Parathyroid adenoma (tissue), 2 donors: ENCODE results near the gene ADARB2.
A peak's percentile ranks its signal among the peaks of the same experiment; 100 is the strongest.
"Not testable (repeated sequence)": the region's sequence is repeated elsewhere in the genome, so short reads cannot be mapped to it uniquely, and the experiment has no call there.

Experiments used
- H2AFZ ChIP-seq: fragments of 300-600 bp; sonication (generic); one replicate; pipeline ENCODE4 v1.7.0; 2017; ENCODE audit warnings: antibody characterized with exemption, mild to moderate bottlenecking
- H3K27ac ChIP-seq: fragments of 300-600 bp; sonication (generic); one replicate; pipeline ENCODE4 v1.7.0; 2017
- H3K27me3 ChIP-seq: fragments of 300-600 bp; sonication (generic); one replicate; pipeline ENCODE4 v1.7.0; 2017; ENCODE audit warnings: low read length; ENCODE audit not compliant: control insufficient read depth, insufficient read depth
- H3K36me3 ChIP-seq: fragments of 300-600 bp; sonication (generic); one replicate; pipeline ENCODE4 v1.7.0; 2017; ENCODE audit warnings: low read length; ENCODE audit not compliant: control insufficient read depth, insufficient read depth
- H3K4me1 ChIP-seq: fragments of 300-600 bp; sonication (generic); one replicate; pipeline ENCODE4 v1.7.0; 2017; ENCODE audit warnings: control low read depth
- H3K4me2 ChIP-seq: fragments of 300-600 bp; sonication (generic); one replicate; pipeline ENCODE4 v1.7.0; 2017; ENCODE audit warnings: low read length
- H3K4me3 ChIP-seq: fragments of 300-600 bp; sonication (generic); one replicate; pipeline ENCODE4 v1.7.0; 2017; ENCODE audit warnings: low read depth, low read length
- H3K79me2 ChIP-seq: fragments of 300-600 bp; sonication (generic); one replicate; pipeline ENCODE4 v1.7.0; 2017; ENCODE audit warnings: control low read depth
- H3K9ac ChIP-seq: fragments of 300-600 bp; sonication (generic); one replicate; pipeline ENCODE4 v1.7.0; 2017; ENCODE audit warnings: mild to moderate bottlenecking
- H3K9me3 ChIP-seq: fragments of 300-600 bp; sonication (generic); one replicate; pipeline ENCODE4 v1.7.0; 2017; ENCODE audit warnings: low read length; ENCODE audit not compliant: control insufficient read depth
- TF ChIP-seq, protein P1 (sequence below): fragments of 300-600 bp; sonication (generic); IDR thresholded peaks from one replicate; pipeline ENCODE4 v1.7.0; 2017; ENCODE audit warnings: antibody characterized with exemption, mild to moderate bottlenecking
- donor health status: primary hyperparathyroidism.

ADARB2 gene

DNA sequence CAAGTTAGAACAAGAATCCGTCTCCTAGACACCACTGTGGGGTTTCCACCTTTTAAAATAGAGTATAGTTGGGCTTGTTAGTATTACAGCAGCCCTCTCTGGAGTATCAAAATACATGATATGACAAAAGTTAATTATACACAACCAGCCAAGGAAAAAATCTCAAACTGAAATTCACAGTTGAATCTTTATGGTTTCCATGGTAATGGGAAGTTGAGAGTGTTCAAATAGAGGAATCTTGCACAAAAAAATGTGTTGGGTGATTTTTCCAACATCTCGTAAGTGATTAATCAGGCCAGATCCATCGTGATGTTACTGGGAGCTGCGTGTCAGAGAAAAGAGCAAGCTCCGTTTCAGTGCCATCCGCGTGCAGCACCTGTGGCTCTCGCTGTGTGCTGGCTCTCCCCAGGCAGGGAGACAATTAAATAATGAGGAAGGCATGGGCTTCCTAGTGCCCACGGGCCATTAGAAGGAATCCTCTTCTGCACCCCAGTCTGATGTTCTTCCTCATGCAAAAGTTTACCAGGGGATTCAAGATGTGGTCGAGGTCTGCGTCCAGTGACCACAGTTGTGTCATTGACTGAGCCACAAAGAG lies 41.1 kb upstream of the ADARB2 start:
- TF ChIP-seq, protein P1, sequence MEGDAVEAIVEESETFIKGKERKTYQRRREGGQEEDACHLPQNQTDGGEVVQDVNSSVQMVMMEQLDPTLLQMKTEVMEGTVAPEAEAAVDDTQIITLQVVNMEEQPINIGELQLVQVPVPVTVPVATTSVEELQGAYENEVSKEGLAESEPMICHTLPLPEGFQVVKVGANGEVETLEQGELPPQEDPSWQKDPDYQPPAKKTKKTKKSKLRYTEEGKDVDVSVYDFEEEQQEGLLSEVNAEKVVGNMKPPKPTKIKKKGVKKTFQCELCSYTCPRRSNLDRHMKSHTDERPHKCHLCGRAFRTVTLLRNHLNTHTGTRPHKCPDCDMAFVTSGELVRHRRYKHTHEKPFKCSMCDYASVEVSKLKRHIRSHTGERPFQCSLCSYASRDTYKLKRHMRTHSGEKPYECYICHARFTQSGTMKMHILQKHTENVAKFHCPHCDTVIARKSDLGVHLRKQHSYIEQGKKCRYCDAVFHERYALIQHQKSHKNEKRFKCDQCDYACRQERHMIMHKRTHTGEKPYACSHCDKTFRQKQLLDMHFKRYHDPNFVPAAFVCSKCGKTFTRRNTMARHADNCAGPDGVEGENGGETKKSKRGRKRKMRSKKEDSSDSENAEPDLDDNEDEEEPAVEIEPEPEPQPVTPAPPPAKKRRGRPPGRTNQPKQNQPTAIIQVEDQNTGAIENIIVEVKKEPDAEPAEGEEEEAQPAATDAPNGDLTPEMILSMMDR = no peak
- Histone ChIP-seq H2AFZ (no peak overlapping the region), H3K4me2 (no peak overlapping the region), H3K4me1 (no peaks in the 10 kb centered on the region), H3K9me3 (no peaks in the 10 kb centered on the region), H3K27me3 (no peaks in the 10 kb centered on the region), H3K27ac (no peak overlapping the region), H3K79me2 (no peaks in the 10 kb centered on the region), H3K9ac (no peak overlapping the region), H3K36me3 (no peaks in the 10 kb centered on the region), H3K4me3 (no peak overlapping the region)

DNA sequence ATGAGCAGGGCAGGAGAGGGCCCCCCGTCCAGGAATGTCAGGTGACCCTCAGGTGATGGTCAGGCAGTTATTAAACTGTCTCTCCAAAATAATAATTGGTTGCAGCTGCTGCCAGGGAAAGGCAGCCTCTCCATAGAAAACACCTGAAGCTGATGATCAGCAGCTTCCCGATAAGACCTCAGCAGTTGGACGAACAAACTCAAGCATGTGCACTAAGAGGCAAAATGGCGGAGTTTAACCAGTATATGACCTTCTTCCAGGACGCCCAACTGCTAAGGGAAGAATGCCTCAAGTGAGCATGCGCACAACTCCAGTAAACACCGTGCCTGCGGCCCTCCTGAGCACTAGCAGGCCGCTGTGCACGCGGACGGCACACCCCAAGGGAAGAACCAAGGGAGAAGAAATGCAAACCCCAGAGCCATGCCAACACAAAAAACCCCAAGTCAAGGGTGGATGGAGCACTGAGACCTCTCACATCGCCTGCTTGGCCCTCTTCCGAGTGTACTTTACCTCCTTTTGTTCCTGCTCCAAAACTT lies 38.9 kb upstream of the ADARB2 start:
- Histone ChIP-seq H3K4me3 (no peak overlapping the region), H3K9ac (no peak overlapping the region), H2AFZ (no peak overlapping the region), H3K79me2 (no peaks in the 10 kb centered on the region), H3K27me3 (no peaks in the 10 kb centered on the region), H3K4me1 (no peaks in the 10 kb centered on the region), H3K9me3 (no peaks in the 10 kb centered on the region), H3K36me3 (no peaks in the 10 kb centered on the region), H3K27ac (no peak overlapping the region), H3K4me2 (no peak overlapping the region)
- TF ChIP-seq, protein P1 = no peak

GRCh38 chr10:1774796-1775195 lies 37.5 kb upstream of the ADARB2 start:
- Histone ChIP-seq H3K27me3 (no peaks in the 10 kb centered on the region), H3K4me1 (no peaks in the 10 kb centered on the region), H3K36me3 (no peaks in the 10 kb centered on the region), H2AFZ (no peak overlapping the region), H3K4me3 (no peak overlapping the region), H3K4me2 (no peak overlapping the region), H3K79me2 (no peaks in the 10 kb centered on the region), H3K27ac (no peak overlapping the region), H3K9me3 (no peaks in the 10 kb centered on the region), H3K9ac (no peak overlapping the region)
- TF ChIP-seq, protein P1 = no peak

DNA sequence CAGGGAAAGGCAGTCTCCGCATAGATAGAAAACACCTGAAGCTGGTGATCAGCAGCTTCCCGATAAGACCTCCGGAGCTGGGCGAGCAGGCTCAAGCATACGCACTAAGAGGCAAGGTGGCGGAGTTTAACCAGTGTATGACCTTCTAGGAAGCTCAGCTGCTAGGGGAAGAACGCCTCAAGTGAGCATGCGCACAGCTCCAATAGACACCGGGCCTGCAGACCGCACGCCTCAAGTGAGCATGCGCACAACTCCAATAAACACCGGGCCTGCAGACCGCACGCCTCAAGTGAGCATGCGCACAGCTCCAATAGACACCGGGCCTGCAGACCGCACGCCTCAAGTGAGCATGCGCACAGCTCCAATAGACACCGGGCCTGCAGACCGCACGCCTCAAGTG lies 35.9 kb upstream of the ADARB2 start:
- H3K79me2 ChIP-seq, H3K4me1 ChIP-seq, H3K27ac ChIP-seq, H3K27me3 ChIP-seq, H3K9ac ChIP-seq, H3K9me3 ChIP-seq, H3K36me3 ChIP-seq, H2AFZ ChIP-seq: not testable (repeated sequence)
- Histone ChIP-seq H3K4me3 (peak overlapping the region; percentile 31), H3K4me2 (peak overlapping the region; percentile 38)

GRCh38 chr10:1766049-1766448 lies 28.7 kb upstream of the ADARB2 start:
- H3K4me3 ChIP-seq = no peak overlapping the region
- TF ChIP-seq, protein P1 = no peak
- H3K36me3 ChIP-seq = no peaks in the 10 kb centered on the region
- no peak overlapping the region for H3K27ac ChIP-seq
- H3K9ac ChIP-seq = no peak overlapping the region
- no peak overlapping the region for H2AFZ ChIP-seq
- H3K27me3 ChIP-seq = no peaks in the 10 kb centered on the region
- no peaks in the 10 kb centered on the region for H3K4me1 ChIP-seq
- H3K4me2 ChIP-seq = no peak overlapping the region
- no peaks in the 10 kb centered on the region for H3K9me3 ChIP-seq
- no peaks in the 10 kb centered on the region for H3K79me2 ChIP-seq
